ENCODE measurements around the gene CHRNA9.

- TF ChIP-seq CTCF (IDR thresholded peaks at IDR 0.05) (no peak), SIN3A (IDR thresholded peaks at IDR 0.05; ENCODE audit: borderline replicate concordance, insufficient read depth, low read depth, low read length) (no peak)
Observed at GRCh38 chr4:40328383-40328782, 6.8 kb upstream of the CHRNA9 start.
